Colon (tissue), 2 donors: ENCODE results near the gene MAD1L1.

Source experiments
- FAIRE-seq: peaks from 2 replicates; lab custom pipeline; 2012; peaks lifted over from hg19 to GRCh38; lab: Jason Lieb, UNC
- donor health status: control.
- donor health status: control.

The MAD1L1 gene

GRCh38 chr7:2029211-2029905 is 203.4 kb downstream of the MAD1L1 start:
- no peak for FAIRE-seq

DNA sequence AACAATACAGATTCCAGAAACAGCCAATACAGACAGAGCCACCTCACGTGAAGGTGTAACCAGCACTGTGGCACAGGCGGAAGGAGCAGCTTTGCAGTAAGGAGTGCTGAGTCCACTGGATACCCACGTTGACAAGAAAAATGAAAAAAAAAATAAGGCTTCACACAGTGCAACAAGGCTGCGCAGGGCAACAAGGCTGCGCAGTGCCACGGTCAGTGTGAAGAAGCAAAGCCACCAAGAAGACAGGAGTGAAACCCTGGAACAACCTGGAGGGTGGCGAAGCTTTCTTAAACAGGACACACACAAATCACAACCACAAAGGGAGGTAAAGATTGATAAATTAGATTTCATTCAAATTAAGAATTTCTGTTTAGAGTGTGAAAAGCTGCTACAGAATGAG is 204.0 kb downstream of the MAD1L1 start:
- no peak for FAIRE-seq

GRCh38 chr7:2025188-2025587 is 207.6 kb downstream of the MAD1L1 start:
- FAIRE-seq = no peak

- FAIRE-seq = no peak
These were observed 208.2 kb downstream of the MAD1L1 start for GRCh38 chr7:2024567-2024918.

GRCh38 chr7:2023877-2024566 is 208.7 kb downstream of the MAD1L1 start:
- no peak for FAIRE-seq

GRCh38 chr7:2022737-2023250 is 210.0 kb downstream of the MAD1L1 start:
- FAIRE-seq = no peak

DNA sequence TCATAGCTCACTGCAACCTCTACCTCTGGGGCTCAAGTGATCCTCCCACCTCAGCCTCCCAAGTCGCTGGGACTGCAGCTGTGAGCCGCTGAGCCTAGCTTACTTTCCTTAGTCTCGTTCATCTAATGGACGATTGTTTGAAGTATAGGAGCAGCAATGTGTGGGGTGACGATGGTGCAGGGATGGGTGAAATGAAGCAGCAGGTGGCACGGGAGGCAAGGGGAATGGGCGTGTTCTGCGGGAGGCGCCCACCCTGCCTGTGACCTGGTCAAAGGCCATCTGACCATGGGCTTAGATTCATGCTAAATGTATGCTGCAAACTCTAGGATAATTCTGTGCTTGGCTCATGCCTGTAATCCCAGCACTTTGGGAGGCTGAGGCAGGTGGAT is 210.7 kb downstream of the MAD1L1 start:
- FAIRE-seq = no peak

- FAIRE-seq = no peak
These were observed 212.8 kb downstream of the MAD1L1 start for GRCh38 chr7:2019711-2020511.

DNA sequence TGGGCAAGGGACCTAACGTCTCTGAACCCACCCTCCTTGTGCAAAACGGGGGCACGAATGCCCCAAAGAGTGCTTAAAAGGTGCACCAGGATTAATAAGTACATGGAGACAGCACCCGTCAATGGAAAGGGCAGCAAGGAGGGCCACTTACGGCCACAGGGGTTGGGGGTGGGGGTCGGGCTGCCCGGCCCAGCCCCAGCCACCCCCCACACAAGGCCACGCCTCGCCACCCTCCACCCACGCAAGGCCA is 213.4 kb downstream of the MAD1L1 start:
- no peak for FAIRE-seq

DNA sequence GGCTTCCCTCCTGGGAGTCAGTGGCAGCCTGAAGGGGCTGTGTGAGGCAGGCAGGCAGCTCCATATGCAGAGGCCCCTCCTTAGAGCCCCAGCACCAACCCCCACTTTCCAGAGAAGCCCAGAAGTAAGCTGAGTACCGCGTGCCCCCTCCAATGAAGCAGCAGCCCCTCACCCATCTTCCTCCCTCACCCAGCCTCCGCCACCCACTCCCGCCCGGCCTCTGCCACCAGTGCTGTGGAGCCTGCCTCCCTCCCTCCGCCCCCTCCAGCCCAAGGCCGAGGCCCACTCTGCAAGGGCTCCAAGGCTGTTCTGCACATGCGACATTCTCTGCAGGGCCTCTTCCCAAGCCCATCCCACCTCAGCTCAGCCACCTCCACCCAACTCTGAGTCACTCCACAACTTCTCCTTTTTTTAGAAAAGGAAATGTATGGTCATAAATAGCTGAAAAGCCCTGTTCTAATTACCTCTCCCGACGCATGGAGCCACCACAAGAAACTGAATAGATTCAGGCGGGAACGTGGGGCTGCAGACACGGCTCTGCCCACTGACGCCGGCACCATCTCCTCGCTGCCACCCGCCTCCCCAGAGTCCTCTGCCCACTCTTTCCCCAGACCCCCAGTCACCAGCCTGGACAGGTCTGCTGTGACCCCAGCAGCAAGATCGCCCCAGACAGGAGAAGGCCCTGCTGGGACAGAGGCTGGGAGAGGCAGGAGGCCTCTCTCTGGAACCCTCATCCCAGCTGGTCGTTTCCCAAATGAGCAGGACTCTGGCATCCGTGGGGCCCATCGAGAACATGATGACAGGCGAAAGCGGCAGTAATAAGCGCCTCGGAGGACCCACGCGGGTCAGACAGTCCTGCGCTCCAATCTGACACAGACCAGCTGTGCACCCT is 213.9 kb downstream of the MAD1L1 start:
- no peak for FAIRE-seq

GRCh38 chr7:2017914-2018568 is 214.7 kb downstream of the MAD1L1 start:
- no peak for FAIRE-seq

DNA sequence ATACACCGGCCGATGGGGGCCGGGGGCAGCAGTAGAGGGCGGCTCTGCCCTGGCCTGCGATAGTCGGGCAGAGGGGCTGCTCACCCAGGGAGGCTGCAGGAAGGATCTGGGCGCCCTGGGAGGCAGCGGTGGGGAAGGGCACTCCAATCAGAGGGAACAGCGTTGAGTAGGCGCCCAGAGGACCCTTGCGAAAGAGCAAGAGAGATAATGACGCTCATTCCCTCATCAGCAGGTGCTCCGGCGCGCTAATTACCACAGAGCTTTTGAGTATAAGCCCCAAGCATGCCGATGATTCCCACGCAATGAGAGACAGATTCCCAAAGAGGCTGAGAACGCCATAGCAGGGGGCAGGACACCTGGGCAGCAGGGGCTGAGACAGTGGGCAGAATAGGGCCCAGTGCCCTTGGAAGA is 215.3 kb downstream of the MAD1L1 start:
- no peak for FAIRE-seq

DNA sequence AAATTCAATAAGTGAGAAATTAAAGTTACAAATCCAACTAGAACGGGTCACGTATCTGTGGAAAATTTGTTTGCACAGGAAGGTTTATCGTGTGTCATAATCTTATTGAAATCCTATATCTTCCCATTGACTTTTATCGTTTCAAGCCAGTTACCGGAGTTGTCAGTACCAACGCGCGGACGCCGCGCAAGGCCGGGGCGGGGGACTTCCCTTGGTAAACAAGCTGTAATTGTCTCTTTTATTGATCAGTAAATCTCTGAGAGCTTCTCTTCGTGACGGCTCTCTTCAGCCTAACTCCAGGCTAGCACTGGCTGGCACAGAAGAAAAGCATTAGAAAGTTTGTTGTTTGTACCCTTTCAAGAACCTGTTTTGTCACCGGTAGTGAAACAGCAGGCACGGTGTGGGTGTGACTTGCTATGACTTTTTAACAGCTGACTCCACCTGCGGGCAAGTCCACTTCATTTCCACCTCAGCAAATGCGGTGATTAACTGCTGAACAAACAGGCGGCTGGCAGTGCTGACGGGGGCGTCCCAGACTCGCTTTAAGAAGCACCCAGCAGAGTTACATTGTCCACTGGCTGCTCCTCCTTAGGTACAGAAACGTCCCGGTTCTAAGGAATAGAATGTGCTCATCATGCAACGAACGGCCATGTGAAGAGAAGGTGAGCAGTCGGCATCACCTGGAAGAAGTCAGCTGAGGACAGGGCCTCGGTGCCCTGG is 215.8 kb downstream of the MAD1L1 start:
- FAIRE-seq = no peak

DNA sequence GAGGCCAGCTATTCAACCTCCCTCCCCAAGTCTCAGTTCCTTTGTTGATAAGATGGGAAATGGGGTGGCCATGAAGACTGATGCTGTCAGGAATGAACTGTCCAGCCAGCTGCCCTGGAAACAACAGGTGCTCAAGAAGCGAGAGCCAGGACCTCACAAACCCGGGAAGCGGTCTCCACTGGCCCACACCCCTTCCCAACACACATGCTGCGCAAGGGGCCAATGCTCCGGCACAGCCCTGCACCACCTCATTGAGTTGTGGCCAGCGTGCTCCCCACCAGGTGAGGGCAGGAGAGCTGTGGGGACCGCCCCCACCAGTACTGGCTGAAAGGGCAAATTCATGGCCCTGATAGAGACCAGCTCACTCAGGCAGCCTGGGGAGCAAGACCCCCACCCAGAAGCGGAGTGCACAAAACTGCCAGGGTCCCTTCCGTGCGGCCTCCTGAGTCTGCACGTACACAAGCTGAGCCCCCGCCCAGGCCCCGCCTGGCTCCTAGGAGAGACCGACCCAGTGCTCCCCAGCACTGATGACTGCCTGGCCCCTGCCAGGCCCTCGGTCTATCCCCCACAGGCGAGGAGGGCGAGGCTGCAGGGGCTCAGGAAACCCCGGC is 216.6 kb downstream of the MAD1L1 start:
- no peak for FAIRE-seq

DNA sequence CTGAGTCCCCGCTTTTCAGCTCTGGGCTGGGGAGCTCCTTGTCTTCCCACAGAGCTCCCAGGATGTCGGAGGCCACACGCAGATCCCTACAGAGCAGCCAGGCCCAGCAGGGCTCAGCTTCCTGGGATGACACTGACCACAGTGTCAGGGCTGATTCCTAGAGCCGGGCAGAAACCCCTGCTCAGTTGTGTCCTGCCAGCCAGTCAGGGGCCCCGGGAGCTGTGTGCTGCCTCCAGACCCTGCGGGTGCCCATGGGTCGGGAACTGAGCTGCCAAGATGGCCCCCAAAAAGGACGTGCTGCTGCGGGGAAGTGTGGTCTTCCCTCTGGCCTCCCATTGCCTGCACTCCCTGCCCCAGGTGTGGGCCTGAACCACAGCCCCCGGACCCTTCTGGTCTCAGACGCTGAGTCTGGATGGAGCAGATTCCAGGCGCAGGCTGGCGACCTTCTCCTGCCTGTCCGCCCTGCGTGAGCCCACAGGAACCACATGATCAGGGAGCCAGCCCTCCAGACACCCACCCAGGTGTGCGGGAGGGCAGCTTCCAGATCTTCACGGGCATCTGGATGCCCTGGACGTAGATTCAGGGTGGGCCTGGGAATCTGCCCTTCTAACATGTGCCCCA is 217.4 kb downstream of the MAD1L1 start:
- no peak for FAIRE-seq

- FAIRE-seq = no peak
These were observed 218.1 kb downstream of the MAD1L1 start for GRCh38 chr7:2014391-2015241.

DNA sequence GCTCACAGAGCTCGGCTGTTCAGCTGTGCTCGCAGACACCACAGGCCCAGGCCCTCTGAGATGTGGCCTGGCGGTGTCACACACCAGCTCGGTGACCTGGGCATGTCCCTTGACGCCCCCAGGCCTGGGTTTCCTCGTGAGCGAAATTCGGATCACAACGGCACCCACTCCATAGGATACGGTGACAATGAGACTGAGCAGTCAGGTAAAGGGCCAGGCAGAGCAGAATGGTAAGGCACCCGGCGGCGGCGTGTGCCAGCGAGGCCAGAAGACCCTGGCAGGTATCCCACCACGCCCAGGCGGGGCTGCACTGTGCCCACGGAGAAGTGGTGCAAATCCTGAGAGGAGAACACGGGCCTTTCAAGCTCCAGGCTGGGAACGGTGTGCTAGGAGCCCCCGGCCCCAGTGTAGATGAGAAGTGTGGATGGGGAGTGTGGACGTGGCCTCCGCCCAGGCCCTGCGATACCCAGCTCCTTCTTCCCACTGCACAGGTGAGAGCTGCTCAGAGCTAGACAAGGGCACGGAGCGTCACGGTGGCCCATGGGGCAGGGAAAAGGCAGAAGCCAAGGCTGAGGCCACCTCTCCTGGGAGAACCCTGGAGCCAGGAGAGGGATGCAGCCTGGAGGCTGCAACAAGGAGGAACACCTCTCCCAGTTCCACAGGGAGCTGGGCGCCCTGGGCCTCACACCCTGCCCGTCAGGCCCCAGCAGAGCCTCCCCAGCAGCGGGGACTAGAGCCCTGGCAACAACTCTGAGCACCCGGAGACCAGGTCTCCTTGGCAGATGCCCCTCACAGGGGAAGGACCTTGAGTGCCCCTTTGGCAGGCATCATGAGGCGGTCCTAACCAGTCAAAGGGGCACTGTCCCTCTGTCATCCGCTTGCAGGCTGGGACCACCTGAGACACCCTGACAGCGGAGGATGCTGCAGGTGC is 219.1 kb downstream of the MAD1L1 start:
- FAIRE-seq = no peak

DNA sequence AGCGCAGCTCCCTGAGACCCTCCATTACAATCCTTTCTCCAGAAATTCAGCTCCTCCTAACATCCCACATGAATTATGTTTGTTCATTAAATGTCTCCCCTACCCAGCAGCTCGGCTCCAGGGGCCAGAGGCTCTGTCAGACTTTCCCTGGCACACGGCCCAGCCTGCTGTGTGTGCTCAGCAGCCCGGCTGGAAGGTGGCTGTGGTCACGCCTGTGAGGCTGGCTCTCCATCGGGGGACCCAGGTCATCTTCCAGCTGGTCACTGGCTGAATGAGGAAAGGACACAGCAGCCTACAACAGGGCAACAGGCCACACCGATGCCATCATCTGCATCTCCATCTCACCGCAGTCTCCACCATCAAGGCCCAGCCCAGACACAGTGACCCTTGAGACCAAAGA is 219.8 kb downstream of the MAD1L1 start:
- no peak for FAIRE-seq
